ENCODE data around the gene CRACR2A.

Gene CRACR2A

GRCh38 chr12:3679831-3680230 is 73.1 kb downstream of the CRACR2A start:
- no peak for DNase-seq

DNA sequence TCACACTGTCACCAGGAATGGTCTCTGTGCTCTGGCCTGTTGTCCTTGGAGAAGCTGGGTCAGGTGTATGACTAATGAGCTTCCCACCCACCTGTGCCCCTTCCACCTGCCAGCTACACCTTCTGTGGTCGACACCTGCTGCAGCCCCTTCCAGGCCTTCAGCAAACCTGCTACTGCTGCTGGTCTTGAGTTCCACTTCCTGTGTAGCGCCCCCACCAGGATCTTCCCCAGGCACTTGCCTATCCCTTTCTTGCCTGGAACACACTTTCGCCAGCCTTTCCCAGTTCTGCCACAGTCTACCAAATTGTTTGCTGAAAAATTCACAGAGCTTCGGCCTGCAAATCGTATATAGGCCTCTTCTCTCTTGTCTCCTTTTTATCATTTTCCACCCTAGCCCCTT is 75.3 kb downstream of the CRACR2A start:
- DNase-seq: no peak

GRCh38 chr12:3673981-3674708 is 78.8 kb downstream of the CRACR2A start:
- DNase-seq: no peak

GRCh38 chr12:3672113-3672509 is 80.8 kb downstream of the CRACR2A start:
- DNase-seq: no peak

DNA sequence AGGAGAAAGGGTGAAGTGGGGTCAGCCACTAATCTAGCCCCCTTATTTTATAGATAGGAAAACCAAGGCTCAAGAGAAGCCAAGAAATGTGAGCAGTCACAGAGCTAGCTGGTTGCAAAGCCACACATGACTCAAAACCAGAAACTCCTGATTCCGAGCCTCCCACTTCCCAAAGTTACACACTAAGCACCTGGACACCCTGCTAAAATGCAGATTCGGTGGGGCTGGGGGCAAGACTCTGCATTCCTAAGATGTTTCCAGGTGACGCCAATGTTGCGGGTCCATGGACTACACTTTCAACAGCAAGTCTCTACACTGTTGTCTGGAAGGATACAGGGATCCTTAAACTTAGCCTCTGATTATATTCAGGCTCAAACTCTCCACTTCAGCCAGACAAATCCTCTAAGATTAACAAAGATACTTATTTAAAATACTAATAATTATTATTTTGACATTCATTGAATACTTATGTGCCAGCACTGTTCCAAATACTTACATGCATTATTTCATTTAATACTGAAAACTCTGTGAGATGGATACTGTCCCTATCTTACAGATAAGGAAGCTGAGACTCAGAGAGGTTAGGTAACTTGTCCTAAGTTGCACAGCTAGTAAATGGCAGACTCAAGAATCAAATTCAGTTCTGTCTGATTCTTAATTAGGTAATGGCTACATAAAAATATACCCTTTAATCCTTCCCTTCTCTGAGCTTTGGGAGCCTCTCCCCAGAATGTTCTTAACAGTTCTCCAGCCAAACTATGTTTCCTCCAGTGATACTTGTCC is 81.4 kb downstream of the CRACR2A start:
- no peak for DNase-seq

DNA sequence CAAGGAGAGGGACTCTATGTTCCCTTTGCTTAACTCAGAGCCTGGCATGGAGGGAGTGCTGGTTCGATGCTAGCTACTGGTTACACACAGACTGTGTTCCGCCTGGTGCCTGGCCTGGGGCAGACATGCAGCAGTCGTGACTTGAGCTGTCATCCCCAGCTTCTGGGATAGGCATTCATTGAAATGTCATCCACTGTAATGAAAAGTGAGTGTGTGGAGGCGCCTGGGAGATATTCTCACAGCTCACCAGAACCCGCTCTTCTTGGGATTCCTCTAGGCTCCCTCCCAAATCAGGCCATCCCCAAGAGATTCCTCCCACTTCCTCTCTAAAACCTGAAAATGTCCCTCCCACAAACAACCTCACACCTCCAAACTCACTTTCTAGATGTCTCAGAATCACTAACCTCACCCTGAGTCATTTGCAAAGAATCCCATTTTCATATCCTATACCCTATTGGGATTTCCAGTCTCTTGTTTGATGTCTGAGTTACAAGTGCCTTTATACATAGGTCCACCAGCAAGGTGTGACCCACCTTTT is 82.8 kb downstream of the CRACR2A start:
- DNase-seq: no peak

GRCh38 chr12:3669594-3669993 is 83.3 kb downstream of the CRACR2A start:
- no peak for DNase-seq

- no peak for DNase-seq
Observed at GRCh38 chr12:3668479-3669165, 84.3 kb downstream of the CRACR2A start.

DNA sequence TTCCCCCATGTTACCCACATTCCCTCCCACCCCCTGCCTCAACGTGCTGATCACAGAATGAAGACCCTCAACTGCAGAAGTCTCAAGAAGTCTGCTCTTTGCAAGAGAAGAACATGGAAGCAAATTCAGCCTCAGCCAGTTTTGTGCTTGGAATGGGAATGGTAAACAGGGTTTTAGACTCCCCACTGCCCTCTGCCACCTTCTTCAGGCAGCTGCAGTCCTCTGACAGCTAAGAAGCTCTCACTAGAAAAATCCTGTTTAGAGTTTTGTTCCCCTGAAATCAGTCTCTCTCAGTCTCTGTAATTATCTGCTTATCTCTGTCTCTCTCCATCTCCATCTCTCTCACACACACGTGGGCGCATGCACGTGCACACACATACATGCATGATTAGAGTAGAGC is 85.4 kb downstream of the CRACR2A start:
- no peak for DNase-seq

DNA sequence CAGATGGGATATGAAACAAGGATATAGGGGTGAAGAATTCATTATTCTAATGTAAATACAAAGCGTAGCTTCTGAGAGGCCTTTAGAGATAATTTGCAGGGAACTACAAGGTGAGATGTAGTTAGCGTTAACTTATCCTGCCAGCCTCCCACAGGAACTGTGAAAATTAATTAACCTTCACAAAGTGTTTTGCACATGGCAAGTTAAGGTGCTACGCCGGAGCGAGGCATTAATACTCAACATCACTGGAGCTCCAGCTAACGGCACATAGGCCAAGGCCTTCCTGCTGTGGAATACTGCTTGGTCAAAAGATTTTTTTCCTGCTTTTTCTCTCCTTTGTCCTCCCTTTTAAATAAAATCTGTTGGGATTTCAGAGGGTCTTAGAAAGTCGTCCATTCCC is 86.5 kb downstream of the CRACR2A start:
- no peak for DNase-seq

DNA sequence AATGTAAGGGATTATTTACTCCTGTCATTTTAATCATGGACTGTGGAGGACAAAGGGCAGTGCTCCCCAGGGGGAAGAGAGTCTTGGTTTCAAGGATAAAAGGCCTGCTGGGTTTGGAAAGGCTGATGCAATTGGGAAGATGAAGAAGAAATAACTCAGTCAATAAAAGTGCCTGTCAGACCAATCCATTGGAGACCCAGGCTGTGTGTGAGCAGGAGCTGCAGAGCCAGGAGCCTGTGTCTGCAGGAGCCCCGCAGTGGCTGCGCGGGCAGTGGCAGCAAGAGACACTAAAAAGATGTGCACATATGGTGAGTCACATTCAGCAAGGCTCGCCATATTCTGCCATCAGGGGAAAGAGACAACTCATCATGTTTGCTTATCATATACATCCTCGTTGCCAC is 90.4 kb downstream of the CRACR2A start:
- DNase-seq: peak; percentile 11

GRCh38 chr12:3661028-3661427 is 91.9 kb downstream of the CRACR2A start:
- DNase-seq: no peak

DNA sequence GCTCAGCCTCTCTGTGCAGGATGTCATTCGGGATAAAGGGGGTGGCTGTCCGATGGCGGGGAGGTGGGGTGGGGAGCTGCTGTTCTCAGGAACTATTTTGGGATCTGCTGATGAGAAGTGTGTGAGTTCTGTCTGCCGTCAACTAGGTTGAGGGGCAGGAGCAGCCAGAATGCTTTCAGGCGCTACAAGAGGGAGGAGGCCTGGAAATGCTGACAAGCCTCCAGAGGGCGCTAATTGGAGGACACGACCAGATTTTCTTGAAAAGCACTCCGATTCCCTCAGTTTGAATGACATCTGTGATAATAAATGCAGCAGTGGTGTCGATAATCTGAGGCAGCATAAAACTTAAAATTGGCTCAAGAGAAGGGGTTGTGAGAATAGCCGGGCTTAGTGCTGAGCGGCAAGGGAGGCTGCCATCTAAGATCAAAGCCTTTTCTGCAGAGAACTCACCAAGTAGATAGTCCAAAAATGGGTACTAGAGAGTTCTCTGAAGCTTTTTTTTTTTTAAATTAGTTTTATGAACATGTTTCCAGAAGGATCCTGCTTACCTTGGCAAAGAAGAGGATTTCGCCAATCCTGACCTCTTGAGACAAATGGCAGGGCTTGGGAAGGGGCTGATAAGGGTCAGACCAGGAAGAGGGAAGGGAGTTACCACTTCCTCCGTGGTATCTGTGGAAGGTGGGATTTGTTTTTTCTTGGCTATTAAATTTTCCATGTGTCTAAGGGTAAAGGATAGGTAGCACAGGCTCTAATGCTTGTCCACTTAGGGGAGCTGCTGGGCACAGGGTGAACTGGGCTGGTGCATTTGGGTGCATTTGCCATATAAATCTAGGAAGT is 94.4 kb downstream of the CRACR2A start:
- DNase-seq: no peak

- DNase-seq: no peak
Observed at GRCh38 chr12:3656946-3657622, 95.8 kb downstream of the CRACR2A start.

- DNase-seq: no peak
Observed at GRCh38 chr12:3655328-3655900, 97.5 kb downstream of the CRACR2A start.

- no peak for DNase-seq
Observed at GRCh38 chr12:3651585-3652424, 101.1 kb downstream of the CRACR2A start.

DNA sequence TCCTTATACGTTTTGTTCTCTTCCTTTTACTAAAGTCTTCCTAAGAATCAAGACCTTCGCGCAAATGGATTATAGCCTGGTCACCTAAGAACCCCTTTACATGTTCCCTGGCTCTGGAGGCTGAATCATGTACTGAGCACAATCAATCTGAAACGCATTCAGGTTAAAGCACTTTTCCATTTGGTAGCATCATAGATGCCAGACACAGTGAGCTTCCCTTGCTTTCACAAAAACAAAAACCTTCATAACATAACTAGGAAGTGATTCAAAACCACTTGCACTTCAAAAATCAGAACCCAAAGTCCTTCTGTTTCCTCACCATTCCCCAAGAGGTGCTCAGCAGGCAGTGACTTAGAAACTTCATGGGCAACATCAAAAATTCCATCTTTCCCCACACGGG is 105.4 kb downstream of the CRACR2A start:
- no peak for DNase-seq

DNA sequence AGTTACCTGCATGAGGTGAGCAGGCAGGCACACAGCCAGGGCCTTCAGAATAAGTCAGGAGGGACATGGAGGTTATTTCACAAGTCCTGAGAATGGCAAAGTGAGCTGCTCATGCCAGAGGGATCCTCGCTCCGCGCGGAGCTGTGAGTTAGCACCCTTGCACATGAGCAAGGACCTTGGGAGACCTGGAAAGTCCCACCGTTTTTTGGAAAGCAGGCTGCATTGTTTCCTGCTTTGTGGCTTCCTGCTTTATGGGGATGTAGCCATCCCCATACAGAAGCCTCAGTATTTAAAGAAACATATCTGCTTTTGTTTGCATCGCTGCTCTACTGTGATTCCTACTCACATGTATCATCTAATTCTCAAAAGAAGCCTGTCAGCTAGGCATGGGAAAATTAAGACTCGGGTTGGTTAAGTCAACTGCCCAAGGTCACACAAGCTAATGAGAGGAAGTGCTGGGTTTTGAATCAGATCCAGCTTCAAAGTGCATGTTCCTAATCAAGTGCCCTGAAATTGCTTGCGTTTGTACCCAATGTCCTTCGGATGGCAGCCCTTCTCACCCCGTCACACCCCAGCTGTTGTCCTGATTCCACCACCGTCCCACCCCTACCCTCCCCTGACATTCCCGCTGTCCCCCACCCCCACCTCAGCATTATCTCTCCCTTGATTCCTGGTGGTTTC is 106.2 kb downstream of the CRACR2A start:
- DNase-seq: no peak

DNA sequence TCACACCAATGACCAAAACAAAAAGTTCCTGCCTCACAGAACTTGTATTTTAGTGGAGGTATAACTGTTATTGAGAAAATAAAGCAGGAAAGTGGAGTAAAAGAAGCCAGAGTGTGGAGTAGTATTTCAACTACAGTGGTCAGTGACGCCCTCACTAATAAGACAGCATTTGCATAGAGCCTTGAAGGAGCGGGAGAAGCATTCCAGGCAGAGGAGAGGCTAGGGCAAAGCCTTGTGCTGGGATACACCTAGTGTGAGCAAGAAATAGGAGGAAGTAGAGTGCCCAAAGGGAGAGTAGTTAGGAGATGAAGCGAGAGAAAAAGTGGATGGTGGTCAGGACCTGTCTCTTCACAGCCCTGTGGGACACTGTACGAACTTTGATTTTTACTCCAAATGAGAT is 107.8 kb downstream of the CRACR2A start:
- no peak for DNase-seq

DNA sequence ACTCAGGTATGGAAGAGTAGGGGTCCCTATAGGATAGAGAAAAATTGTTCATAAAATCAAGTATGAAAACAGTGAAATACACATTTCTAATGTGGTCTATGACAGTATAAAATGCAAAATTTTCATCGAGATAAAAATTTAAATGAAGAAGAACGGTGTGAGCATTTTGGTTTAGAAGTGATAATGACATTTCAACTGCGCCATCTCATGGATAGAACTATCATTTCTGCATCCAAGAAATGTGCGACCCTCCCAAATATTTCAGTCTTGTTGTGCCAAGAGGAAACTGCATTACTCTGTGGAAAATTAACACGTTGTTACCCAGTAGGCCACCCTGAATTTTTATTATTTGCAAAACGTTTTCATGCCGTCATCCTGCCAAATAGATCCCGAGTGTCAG is 108.8 kb downstream of the CRACR2A start:
- DNase-seq: no peak

Data from OCI-M1 (cell line).